GM18502 (cell line): ENCODE data around the gene LAPTM5.
"Not testable (repeated sequence)": the region's sequence is repeated elsewhere in the genome, so short reads cannot be mapped to it uniquely, and the experiment has no call there.

Experiments used
- ATAC-seq: cut with Tn5 transposase; IDR thresholded peaks from one replicate; pipeline ENCODE4 v1.9.1; 2021; ENCODE audit warnings: mild to moderate bottlenecking; ENCODE audit not compliant: unreplicated experiment, poor library complexity

The LAPTM5 gene

DNA sequence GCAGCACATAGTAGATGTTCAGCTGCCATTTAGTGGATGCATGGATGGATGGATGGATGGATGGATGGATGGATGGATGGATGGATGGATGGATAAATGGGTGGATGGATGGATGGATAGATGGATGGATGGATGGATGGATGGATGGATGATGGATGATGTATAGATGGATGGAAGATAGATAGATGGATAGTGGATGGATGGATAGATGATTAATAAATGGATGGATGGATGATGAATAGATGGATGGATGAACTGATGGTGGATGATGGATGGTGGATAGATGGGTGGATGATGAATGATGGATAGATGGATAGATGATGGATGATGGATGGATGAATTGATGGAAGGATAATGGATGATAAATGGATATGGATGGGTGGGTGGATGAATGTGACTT, 54.8 kb downstream of the LAPTM5 start:
- no peak for ATAC-seq

DNA sequence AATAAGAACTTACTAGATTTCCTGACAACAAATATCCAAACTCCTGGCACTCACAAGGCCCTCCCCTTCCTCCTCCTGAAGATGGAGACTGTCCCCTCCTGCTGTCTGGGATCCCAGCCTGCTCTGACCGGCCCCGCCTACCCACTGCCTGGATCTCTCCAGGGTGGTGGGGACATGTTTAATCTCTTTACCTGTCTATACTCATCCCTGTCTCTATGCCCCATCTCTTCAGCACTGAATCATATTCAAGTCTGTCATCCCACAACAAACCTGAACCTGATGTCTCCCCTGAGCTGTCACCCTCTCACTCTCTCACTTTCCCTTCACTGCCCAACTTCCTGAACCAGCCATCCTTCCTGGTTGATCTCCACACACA, 56.3 kb downstream of the LAPTM5 start:
- no peak for ATAC-seq

DNA sequence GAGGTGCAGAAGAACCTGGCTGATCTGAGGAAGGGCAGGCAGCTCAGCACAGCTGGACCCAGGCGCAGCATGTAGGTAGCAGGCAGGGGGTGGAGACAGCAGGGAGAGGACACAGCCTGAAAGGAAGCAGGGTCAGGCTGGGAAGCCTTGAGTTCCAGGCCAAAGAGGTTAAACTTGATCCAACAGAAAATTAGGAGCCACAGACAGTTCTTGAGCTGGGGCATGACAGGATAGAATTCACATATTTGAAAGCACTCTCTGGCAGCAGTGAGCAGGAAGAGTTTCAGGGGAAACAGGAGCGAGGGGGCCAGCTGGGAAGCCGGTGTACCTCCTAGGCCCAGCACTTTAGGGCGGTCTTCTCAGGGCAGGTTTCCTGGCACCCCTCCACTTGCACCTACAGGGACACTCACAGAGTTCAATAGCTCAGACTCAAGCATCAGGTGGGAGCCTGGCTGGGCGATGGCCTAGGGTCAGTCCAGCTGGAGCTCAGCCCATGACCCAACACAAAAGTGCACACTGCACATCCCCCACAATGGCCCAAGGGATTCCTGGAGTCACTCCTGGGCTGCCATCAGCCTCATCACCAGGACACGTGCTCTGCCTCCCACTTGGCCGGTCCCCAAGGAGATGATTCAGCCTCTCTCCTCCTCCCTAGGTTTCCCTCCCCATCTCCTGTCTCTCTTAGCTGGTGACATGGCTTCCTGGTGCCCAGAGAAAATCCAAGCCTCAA, 56.9 kb downstream of the LAPTM5 start:
- ATAC-seq, result no peak

DNA sequence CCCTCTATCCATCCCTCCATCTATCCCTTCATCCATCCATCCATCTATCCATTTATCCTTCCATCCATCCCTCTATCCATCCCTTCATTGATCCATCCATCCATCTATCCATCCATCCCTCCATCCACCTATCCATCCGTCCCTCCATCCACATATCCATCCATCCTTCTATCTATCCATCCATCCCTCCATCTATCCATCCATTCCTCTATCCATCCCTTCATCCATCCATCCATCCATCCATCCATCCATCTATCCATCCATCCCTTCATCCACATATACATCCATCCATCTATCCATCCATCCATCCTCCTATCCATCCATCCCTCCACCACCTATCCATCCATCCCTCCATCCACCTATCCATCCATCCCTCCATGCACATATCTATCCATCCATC, 57.8 kb downstream of the LAPTM5 start:
- ATAC-seq, result no peak

DNA sequence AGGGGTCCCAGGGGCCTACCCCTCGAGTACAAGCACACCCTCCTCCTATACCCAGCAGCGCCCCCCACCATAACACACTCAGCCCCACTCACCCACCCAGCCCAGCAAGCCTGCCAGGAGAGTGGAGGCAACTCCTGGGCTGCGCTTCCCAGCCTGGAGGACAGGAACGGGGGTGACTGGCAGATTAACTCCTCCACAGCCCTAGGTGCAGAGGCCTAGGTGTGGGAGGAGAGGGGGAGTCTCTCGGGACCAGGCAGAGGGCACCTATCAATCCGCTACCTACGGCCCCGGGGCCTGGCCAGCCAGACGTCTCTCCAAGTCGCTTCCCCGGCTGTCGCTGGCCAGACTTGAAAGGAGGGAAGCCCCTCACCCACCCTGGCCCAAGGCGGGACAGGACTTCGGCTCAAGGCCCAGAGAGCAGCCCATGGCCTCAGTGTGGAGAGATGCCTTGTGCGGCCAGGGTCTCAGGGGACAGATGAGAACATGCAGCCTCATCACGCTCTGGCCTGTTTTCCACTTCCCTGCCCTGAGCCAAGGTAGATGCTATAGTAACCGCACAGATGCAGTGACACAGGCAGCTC, 59.1 kb downstream of the LAPTM5 start:
- no peak for ATAC-seq

DNA sequence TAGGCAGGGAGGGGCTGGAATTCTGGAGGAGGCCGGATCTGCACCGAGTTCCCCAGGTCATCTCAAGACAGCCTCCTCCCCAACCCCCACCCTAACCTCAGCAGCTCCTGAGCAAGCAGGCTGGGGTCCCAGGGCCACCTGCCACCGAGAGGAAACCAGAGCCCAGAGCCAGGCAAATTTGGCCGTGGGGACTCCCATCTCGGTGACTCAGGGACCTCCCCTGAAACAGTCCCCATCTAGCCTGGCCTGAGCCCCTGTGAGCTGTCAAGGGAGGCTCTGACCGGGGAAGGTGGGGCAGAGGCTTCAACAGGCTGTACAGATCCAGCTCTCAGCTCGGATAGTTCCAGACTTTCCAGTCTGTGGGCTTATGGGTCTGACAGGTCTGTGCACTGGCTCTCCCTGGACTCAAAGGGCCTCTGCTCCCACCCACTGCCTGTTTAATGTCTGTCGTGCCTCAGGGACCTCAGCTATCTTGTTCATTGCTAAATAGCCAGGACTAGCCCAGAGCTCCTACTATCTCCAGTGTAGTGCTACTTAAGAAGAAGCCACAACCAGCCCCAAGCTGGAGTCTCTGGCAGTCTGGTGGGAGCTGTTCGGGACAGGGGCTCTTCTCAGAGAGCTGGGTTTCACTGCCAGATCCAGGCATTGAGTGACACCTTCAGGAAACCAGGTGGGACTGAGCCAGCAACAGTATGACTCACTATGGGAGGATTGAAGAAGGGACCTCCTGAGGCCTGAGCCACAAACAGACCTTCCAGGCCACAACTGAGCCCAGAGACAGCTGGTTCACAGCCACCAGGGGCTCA, 59.8 kb downstream of the LAPTM5 start:
- ATAC-seq, result no peak

DNA sequence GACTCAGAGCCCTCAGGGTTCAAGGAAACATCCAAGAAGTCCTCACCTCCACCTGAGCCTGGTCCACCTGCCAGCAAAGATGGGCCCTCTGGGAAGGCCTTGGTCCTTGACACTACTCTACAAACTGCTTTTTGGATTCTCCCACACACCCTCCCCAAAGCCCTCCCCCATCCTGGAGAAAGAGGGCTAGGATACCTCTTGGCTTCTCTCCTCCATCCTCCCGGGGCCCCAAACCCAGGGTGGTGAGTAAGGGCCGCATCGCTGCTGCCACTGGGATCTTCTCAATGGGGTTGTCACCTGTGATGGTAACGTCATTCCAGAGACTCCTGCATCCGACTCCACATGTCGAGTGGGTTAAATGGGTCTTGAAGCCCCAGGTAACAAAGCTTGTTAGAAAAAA, 60.7 kb downstream of the LAPTM5 start:
- no peak for ATAC-seq

DNA sequence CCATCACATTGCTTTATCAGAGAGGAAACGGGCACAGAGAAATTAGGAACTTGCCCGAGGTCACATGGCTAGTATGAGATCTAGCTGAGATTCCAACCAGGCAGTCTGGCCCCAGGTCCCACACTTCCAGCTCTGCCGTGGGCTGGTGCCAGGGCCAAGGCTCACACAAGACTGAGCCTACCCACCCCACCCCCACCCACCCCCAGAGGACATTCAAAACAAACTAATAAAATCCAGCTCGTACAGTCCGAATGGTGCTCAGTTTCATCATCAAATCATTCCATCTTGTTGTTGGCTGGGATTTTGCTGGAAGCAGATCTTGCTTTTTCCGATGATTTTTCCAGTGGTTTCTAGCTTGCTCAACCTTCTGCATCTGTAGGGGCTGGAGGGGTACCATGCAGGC, 62.1 kb downstream of the LAPTM5 start:
- ATAC-seq, result no peak

DNA sequence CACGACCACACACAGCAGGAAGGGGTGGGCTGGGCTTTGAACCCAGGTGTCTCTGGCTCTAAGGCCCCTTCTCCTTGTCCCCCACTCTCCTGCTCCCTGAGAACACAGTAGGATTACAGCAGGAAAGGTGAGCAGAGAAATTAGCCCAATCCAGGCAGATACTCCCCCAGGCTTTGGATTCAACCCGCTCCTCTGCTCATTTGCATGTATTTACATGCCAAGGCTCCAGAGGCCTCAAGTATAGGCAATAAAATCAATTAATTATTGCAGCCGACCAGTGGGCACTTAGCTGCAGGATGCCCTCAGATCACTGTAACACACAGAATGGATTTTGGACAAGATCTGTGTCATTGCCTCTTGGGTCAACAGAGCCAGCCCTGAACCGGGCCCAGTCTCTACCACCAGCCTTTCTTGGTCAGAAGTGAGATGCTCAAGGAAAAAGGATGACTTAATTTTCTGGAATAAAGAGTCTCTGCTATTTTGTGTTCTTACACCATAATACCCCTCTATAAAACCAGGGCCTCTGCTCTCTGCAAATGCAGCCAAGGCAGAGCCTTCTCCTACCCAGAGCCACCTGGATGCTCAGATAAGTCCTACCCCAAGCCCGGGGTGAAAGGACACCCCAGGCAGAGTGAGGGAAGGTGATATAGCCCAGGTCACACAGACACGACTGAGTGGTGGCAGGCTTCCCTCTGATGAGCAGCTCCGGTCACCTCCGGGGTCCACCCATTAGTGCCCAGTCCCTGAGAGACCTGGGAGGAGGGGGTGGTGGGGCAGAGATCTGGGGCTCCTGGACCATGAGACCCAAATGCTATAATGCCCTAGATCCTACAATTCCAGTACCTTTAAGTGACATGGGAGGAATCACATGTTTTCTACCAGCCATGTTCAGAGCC, 63.0 kb downstream of the LAPTM5 start:
- ATAC-seq, result no peak

DNA sequence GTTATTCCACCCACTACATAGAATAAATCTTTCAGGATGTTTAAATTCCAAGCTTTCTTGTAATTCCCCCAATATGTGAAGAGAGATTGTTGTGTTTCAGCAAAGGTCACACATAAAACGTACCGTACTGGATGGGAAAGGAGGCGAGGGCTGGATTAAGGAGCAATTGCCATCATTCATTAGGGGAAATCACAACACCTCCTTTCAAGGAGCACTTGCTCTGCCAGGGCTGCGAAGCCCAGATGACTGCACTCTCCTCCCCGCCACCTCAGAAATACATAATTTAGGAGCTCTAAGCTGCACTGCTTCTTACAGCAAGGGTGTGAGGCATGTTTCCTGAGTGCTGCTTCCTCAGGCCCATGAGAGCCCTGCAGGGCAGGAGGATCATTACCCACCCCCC, 63.8 kb downstream of the LAPTM5 start:
- ATAC-seq, result no peak

DNA sequence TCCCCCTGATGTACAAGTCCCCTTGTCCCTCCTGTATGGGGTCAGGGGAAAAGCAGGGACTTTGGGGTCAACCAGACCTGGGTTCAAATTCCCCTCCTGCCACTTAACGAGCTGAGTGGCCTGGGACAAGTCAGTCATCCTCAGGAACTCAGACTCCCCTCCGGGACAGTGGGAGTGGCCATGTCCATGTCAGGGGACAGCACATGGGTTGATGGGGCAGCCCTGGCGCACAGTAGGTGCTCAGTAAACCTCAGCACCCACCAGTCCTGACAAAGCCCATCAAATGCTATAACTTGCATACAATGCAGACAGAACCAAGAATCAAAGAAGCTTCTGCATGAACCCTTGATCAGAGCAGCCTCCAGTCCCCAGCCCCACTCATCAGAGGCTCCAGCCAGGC, 64.2 kb downstream of the LAPTM5 start:
- no peak for ATAC-seq

DNA sequence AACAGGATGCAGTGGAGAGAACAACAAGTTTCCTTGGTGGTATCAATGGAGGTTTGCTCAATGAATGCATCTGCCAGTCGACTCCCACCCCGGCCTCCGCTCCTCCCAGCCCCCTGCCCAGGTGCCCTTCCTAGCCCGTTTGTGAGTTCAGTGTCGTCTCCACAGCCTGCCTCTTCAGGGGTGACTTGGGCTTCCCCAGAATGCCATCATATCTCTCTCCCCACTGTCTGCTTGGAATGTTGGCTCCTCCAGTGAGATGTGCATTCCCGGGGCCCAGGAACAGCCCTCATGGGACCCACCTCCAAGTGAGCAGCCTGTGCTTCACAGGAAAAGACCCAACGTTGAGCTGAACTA, 64.6 kb downstream of the LAPTM5 start:
- no peak for ATAC-seq

DNA sequence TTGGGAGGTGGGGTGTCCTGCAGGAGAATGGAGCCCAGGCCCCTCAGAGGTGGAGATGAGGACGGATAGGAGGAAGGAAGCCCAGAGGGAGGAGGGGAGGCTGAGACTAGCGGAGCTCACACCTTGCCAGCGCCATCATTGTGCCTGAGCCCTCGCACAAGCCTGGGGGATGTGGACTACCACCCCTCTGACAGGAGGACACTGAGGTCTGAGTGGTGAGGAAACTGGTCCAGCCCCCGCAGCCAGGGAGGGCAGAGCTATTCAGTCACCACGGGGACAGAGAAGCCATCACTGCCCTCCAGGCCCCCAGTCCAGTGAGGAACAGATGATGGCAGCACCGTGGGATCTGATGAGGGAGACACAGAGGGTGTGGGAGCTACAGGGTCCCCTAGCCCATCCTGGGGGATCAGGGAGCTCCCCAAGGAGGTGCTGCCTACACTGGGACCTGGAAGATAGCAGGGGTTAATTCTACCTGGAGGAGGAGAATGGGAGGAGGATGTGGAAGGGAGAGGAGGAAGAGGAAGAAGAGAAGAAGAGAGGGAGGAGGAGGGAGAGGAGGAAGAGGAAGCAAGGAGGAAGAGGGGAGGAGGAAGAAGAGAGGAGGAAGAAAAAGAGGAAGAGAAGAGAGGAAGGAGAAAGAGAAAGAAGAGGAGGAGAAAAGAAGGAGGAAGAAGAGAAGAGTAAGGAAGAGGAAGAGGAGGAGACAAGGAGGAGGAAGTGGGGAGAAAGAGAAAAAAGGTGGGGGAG, 65.2 kb downstream of the LAPTM5 start:
- ATAC-seq, result no peak

DNA sequence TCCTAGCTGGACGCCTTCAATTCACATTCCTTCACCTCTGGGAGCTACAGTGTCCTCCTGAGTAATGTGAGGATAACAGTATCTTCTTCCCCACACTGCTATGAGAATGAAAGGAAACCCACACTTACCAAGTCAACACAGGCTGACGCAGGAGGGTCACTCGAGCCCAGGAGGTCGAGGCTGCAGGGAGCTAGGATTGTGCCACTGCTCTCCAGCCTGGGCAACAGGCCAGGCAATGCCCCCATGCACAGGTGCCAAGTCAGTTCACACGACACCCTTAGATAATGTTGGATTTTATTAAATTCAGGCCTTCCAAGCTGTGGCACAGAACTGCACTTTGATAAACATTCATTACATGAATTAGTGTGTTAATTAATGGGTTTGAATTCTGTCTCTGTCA, 66.1 kb downstream of the LAPTM5 start:
- no peak for ATAC-seq

DNA sequence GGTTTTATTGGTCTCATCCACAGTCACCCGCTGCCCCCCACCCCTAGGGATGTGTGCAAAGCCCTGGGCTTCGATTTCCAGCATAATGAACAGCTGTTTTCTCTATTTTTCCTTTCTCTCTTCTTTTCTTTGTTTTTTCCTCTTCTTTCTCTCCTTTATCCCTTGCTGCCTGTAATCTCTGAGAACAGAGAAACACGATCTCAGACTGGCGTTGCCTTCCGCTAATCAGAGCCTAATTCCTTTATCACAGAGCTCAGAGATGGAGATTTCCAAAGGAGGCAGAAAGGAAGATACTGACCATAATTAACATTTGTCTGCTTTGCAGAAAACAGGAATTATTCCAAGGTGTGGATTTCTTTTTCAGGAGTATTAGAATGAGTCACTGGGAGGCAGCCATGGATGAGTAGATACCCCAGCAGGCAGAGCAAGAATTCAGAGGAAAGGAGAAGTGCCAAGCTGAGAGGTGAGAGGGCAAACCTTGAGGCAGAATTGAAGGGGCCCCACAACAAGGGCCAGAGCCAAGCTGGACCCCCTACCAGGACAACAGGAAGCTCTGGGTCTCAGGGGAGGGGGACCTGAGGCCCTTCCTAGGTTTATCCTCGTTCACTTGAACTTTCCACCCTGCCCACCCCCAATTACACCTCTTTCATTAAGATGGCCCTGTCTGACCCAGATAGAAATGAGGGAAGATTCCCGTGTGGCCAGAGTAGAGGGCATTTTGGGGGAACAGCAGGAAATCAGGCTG, 67.5 kb downstream of the LAPTM5 start:
- ATAC-seq, result no peak

DNA sequence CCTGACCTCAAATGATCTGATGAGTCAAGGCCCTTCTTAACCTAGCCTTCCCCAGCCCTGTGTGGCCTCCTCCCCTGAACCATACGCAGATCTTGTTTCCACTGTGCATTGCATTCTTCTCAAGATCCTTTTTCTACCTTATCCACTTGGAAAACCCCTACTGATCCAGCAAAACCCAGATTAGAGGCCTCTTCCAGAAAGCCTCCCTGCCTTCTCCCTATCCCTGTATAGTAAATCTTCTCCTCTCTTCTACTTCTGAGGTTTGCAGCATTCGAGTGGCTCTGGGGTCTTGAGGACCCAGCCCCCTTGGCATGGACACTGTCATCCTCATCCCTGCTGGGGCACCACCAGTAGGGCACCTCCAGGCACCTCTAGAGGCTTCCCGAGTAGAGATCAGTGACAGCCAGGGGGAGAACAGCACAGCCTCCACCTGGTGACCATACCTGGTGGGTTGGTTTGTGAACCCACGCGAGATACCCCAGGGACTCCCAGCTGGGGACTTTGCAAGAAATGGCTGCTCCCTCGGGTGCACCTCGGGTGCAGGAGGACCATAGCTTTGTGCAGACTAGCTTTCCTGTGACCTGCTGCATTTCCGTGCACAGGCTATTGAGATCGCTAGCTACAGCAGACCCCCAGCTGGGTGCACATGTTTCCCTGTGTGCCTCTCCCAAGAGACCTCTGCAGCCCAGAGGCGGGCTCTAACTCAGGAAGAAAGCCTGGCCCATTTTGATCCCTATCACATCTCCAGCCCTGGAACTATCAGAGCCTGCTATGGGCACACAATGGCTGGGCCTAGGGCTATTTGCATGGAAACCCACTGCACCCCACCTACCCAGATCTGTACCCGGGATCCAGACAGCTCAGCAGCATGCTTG, 68.4 kb downstream of the LAPTM5 start:
- no peak for ATAC-seq

DNA sequence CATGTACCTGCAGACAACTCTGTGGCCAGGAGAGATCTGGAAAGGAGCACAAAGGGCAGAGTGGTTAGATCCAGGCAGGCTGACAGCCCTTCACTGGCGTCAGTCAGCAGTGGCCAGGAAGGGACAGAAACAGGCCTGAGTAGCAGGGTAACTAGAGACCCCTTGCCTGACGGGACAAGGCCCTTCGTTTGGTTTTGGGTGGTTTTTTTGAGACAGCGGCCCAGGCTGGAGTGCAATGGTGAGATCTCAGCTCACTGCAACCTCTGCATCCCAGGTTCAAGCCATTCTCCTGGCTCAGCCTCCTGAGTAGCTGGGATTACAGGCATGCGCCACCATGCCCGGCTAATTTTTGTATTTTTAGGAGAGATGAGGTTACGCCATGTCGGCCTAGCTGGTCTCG, 69.1 kb downstream of the LAPTM5 start:
- not testable (repeated sequence) for ATAC-seq

DNA sequence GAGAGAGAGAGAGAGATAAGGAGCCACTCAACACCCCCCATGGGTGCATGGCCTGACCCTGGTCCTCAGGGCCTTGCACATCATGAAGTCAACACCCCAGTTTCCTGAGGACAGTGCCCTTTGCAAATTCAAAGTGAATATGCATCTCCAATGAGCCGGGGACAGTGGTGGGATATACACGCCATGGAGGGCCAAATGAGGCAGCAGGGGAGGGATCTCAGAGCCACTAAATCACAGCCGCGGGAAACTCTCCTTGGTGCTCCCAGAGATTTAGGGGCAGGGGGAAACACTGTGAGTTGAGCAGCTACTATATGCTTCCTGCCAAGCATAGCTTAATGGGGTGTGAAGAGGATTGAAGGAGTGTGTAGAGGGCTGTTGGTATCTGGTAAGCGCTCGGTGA, 69.7 kb downstream of the LAPTM5 start:
- no peak for ATAC-seq
